Mucosa of stomach (tissue), 1 donor: ENCODE data around the gene POM121C.
"Not testable (repeated sequence)": the region's sequence is repeated elsewhere in the genome, so short reads cannot be mapped to it uniquely, and the experiment has no call there.

Source experiments
- H3K27me3 ChIP-seq: one replicate; pipeline ENCODE4 v1.7.0; 2013; ENCODE audit warnings: mild to moderate bottlenecking, low read length; ENCODE audit not compliant: control insufficient read depth, insufficient read depth
- H3K36me3 ChIP-seq: one replicate; pipeline ENCODE4 v1.7.0; 2013; ENCODE audit warnings: low read length; ENCODE audit not compliant: control insufficient read depth, insufficient read depth
- H3K4me1 ChIP-seq: one replicate; pipeline ENCODE4 v1.7.0; 2013; ENCODE audit warnings: mild to moderate bottlenecking, low read length; ENCODE audit not compliant: control insufficient read depth, insufficient read depth
- H3K4me3 ChIP-seq: one replicate; pipeline ENCODE4 v1.7.0; 2013; ENCODE audit warnings: low read length
- H3K9ac ChIP-seq: one replicate; pipeline ENCODE4 v1.7.0; 2013; ENCODE audit warnings: mild to moderate bottlenecking, low read length, moderate library complexity
- H3K9me3 ChIP-seq: one replicate; pipeline ENCODE4 v1.7.0; 2013; ENCODE audit warnings: mild to moderate bottlenecking, low read length, moderate library complexity; ENCODE audit not compliant: control insufficient read depth
- donor health status: Pancreatic carcinoma.

The POM121C gene

DNA sequence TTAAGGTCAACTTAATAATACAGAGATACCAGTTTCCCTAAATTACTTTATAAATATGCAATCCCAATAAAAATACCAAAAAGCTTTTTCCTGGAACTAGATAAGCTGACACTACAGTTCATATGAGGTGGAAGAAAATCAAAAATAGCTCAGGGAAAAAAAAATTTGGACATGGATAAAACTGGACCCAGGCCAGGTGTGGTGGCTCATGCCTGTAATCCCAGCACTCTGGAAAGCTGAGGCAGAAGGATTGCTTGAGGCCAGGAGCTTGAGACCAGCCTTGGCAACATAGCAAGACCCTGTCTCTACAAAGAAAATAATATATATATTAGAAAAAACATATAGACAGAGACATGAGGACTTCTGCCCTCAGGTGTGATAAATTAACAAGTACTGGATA, 8.6 kb downstream of the POM121C start:
- not testable (repeated sequence) for H3K4me3 ChIP-seq, H3K36me3 ChIP-seq, H3K27me3 ChIP-seq, H3K9me3 ChIP-seq, H3K9ac ChIP-seq, H3K4me1 ChIP-seq

GRCh38 chr7:75470166-75470565, 15.9 kb downstream of the POM121C start:
- not testable (repeated sequence) for H3K9ac ChIP-seq, H3K9me3 ChIP-seq, H3K4me3 ChIP-seq, H3K36me3 ChIP-seq, H3K27me3 ChIP-seq, H3K4me1 ChIP-seq

DNA sequence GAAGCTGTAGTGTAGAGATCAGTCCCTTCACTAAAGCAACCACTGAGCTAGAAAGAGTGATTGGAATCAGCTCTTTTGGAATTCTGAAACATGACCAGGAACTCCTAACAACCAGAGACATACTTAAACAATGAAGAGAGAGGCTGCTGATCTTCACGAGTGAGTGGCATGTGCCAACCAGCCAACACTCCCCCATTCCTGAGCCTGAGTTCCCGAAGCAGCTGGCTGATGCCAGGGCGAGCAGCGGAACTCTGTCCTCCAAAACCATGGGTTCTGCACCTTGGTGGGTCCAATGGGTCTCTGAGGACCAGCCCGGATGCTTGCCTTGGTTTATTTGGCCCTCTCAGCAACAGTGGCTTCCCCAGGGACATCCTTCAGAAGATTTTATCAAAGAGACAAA, 25.6 kb downstream of the POM121C start:
- not testable (repeated sequence) for H3K9me3 ChIP-seq, H3K27me3 ChIP-seq, H3K4me3 ChIP-seq, H3K36me3 ChIP-seq, H3K4me1 ChIP-seq, H3K9ac ChIP-seq

GRCh38 chr7:75458034-75458433, 28.1 kb downstream of the POM121C start:
- not testable (repeated sequence) for H3K36me3 ChIP-seq, H3K9me3 ChIP-seq, H3K4me1 ChIP-seq, H3K27me3 ChIP-seq, H3K9ac ChIP-seq, H3K4me3 ChIP-seq

GRCh38 chr7:75456403-75456802, 29.7 kb downstream of the POM121C start:
- H3K4me1 ChIP-seq, H3K27me3 ChIP-seq, H3K36me3 ChIP-seq, H3K4me3 ChIP-seq, H3K9me3 ChIP-seq, H3K9ac ChIP-seq: not testable (repeated sequence)

DNA sequence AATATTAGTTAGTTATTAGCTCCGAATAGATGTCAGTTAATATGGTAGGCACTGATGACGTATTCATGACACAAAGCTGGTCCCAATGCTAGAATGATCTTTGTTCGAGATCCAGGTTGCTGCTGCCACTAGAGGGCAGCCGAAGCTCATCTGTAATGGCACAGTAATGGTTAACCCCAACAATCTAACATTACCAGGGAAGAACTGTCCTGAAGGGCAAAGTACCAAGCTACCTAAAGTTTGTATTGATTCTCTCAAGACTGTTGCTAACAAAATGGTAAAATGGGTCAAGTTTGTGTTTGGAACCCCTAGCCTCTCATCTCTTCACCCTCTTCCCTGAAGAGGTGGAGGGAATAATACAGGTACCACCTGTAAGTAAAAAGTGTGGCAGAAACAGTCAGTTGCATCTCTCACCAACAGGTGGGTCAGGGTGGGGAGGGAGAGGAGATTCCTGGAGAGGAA, 33.6 kb downstream of the POM121C start:
- not testable (repeated sequence) for H3K4me1 ChIP-seq, H3K4me3 ChIP-seq, H3K9ac ChIP-seq, H3K27me3 ChIP-seq, H3K9me3 ChIP-seq, H3K36me3 ChIP-seq

DNA sequence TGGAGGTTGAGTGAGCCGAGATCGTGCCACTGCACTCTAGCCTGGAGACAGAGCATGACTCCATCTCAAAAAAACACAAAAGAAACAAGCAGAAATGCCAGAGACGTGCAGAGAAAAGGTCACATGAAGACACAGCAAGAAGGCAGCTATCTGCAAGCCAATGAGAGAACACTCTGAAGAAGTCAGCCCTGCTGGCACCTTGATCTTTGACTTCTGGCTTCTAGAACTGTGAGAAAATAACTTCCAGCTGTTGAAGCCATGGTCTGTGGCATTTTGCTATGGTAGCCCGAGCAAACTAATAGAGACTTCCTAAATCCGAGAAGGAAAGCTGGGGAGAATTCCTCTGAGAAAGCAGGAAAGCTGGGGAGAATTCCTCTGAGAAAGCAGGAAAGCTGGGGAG, 36.2 kb downstream of the POM121C start:
- H3K4me1 ChIP-seq, H3K36me3 ChIP-seq, H3K9me3 ChIP-seq, H3K9ac ChIP-seq, H3K4me3 ChIP-seq, H3K27me3 ChIP-seq: not testable (repeated sequence)

- not testable (repeated sequence) for H3K9me3 ChIP-seq, H3K27me3 ChIP-seq, H3K4me3 ChIP-seq, H3K4me1 ChIP-seq, H3K36me3 ChIP-seq
- peak overlapping the region; percentile 70 for H3K9ac ChIP-seq
Observed at GRCh38 chr7:75442465-75443111, 43.5 kb downstream of the POM121C start.

DNA sequence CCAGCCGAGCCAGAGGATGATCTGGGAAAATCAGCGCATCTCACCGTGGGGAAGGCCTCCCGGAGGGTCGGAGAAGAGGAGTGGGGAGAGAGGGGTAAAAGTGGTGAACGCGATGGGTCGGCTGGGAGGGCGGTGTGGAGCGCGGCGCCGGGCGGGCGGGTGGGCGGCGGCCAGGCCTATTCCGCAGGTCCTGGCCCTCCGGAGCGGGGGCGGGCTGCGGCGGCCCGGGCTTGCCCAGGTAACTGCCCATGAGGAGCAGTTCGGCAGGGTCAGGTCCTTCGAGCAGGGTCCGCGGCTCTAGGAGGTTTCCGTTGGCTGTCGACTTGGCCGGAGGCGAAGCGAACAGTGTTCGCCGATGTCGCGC, 44.0 kb downstream of the POM121C start:
- H3K9me3 ChIP-seq, H3K4me3 ChIP-seq, H3K36me3 ChIP-seq, H3K9ac ChIP-seq, H3K27me3 ChIP-seq, H3K4me1 ChIP-seq: not testable (repeated sequence)

GRCh38 chr7:75439000-75439399, 47.1 kb downstream of the POM121C start:
- H3K36me3 ChIP-seq, H3K4me3 ChIP-seq, H3K9me3 ChIP-seq, H3K4me1 ChIP-seq, H3K9ac ChIP-seq, H3K27me3 ChIP-seq: not testable (repeated sequence)

- H3K36me3 ChIP-seq, H3K27me3 ChIP-seq, H3K4me3 ChIP-seq, H3K4me1 ChIP-seq, H3K9me3 ChIP-seq, H3K9ac ChIP-seq: not testable (repeated sequence)
Observed at GRCh38 chr7:75423481-75423880, 62.6 kb downstream of the POM121C start.

DNA sequence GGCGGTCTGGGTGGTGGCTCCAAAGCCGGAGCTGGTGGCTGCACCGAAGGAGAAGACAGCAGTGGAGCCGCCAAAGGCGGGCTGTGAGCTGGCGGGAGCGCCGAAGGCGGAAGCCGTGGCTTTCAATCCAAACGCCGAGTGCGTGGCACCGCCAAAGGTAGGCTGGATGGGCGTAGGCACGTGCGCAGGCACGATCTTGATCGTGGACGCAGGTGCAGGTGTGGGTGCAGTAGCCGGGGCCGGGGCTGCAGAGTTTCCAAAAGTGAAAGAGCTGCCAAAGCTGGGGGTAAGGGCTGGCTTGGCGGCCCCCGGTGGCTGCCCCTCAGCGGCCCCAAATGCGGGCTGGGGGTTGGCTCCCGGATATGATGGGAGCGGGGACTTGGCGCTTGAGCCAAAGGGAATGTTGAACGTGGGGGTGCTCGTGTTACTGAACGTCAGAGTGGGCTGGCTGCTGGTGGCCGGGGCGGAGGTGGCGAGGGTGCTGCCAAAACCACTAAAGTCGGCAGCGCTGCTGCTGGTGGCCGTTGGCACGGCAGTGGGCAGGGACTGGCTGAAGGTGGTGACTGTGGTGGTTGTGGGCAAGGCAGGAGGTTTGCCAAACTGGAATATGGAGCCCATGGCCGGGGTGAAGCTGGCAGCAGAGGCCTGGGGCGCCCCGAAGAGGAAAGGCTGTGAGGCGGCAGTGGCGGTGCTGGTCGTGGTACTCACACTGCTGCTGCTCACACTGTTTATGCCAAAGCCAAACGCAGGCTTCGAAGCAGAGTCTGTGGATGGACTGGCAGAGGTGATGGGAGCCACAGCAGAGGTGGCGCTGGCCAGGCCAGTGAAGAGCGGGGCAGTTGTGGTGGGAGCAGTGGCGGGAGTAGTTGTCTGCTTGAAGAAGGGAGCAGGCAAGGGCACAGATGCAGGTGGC, 64.0 kb downstream of the POM121C start:
- not testable (repeated sequence) for H3K36me3 ChIP-seq

DNA sequence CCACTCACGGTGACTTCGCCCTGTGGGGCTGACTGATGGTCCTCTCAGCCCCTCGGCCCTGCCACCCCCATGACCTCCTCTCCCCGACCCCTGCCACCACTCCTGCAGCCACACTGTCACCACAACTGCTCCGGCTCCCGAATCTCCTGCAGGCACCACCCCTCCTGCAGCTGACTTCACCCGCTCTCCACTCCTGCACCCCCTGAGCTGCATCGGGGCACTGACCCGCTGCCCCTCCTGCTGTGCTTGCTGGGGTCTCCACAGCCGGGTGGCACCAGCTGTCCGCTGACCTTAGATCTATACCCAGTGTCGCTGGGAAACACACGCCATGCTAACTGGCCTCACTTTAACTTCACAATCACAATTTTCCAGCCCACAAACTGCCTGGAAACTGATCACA, 65.9 kb downstream of the POM121C start:
- H3K36me3 ChIP-seq, H3K4me3 ChIP-seq, H3K9ac ChIP-seq, H3K4me1 ChIP-seq, H3K9me3 ChIP-seq, H3K27me3 ChIP-seq: not testable (repeated sequence)

More for the DNA sequence above, 64.0 kb downstream of the POM121C start:
- not testable (repeated sequence) for H3K9me3 ChIP-seq, H3K4me3 ChIP-seq, H3K27me3 ChIP-seq, H3K9ac ChIP-seq, H3K4me1 ChIP-seq
